Stimulated activated CD8-positive, alpha-beta memory T cell treated with anti-CD3 and anti-CD28 coated beads, Interleukin-15, amount 100 ng/mL, for 4 hours (primary cell): Measurements from ENCODE around the gene PDIA6.

Experiments used
- DNase-seq, 2 donors: peaks; one replicate each; pipeline ENCODE4 v3.0.0-alpha.2; 2020; ENCODE audit warnings: low read depth in 2 of 2

The PDIA6 gene, protein sequence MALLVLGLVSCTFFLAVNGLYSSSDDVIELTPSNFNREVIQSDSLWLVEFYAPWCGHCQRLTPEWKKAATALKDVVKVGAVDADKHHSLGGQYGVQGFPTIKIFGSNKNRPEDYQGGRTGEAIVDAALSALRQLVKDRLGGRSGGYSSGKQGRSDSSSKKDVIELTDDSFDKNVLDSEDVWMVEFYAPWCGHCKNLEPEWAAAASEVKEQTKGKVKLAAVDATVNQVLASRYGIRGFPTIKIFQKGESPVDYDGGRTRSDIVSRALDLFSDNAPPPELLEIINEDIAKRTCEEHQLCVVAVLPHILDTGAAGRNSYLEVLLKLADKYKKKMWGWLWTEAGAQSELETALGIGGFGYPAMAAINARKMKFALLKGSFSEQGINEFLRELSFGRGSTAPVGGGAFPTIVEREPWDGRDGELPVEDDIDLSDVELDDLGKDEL

GRCh38 chr2:10812362-10813162 lies at the start of gene PDIA6:
Gene PDIA6, minus strand, starts transcription at chr2:10812785. Its CDS starts 89 bp downstream, at chr2:10812696.
- DNase-seq = peak; percentile 89 to 90

- DNase-seq = no peak
Observed at GRCh38 chr2:10862330-10862729, 49.7 kb upstream of the PDIA6 start.

- no peak for DNase-seq
Observed at GRCh38 chr2:10861765-10862164, 49.2 kb upstream of the PDIA6 start.

GRCh38 chr2:10860814-10861325 lies 48.3 kb upstream of the PDIA6 start:
- no peak for DNase-seq

DNA sequence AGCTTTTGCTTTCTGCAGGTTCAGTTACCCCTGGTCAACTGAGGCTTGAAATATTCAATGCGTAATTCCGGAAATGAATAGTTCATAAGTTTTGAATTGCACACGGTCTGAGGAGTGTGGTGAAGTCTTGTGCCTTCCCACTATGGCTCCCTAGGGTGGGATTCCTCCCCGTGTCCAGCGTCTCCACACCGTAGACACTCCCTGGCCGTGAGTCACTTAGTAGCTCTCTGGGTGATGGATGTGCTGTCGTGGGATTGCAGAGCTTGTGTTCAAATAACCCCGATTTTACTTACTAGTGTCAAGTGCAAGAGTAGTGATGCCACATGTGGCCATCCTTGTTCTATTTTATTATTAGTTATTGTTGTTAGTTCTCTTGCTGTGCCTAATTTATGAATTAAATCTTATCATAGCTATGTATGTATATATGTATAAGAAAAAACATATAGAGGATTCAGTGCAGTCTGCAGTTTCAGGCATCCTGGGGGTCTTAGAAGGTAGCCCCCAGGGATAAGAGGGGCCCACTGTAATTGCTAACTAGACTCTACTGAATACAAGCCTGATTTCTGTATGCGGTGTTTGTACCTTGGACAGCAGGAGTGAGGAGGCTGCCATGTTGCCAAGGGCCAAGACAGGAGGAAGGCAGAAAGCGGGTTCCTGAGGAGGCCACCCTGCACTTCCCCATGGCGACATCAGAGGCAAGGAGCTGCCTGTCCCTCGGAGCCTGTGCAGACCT lies 47.7 kb upstream of the PDIA6 start:
- DNase-seq = no peak

DNA sequence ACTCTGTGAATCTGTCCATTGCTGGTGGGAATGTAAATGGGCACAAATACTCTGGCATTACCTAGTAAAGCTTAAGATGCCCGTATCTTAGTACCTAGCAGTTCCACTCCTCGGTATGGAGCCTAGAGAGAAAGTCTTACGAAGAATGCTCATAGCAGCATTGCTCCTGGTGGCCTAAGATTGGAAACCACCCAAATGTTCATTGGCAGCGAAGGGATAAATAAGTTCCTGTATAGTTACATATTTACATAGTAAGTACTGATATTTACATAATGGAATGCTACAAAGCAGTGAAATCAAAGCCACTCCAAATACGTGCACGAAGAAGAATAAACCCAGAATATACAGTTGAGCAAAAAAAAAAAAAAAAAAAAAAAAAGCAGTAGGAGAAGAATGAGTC lies 46.7 kb upstream of the PDIA6 start:
- no peak for DNase-seq

GRCh38 chr2:10848541-10848940 lies 36.0 kb upstream of the PDIA6 start:
- DNase-seq = no peak

DNA sequence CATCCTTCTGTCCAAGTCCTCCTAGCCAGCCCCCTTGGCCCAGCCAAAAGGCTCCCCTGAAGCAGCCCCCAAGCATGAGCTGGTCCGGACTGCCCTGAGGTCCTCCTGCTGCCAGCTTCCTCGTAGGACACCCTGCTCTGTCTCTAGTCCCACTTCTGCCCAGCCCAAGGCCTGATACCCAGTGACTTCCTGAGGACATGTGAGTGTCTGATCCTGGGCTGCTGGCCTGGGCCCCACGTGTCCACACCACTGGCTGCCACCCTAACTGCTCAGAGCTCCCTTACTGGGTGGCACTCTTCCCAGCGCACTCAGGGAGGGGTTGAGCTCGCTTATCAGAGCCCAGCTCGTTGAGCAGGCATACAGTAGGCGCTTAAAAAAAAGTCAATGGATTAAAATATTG lies 34.4 kb upstream of the PDIA6 start:
- no peak for DNase-seq

DNA sequence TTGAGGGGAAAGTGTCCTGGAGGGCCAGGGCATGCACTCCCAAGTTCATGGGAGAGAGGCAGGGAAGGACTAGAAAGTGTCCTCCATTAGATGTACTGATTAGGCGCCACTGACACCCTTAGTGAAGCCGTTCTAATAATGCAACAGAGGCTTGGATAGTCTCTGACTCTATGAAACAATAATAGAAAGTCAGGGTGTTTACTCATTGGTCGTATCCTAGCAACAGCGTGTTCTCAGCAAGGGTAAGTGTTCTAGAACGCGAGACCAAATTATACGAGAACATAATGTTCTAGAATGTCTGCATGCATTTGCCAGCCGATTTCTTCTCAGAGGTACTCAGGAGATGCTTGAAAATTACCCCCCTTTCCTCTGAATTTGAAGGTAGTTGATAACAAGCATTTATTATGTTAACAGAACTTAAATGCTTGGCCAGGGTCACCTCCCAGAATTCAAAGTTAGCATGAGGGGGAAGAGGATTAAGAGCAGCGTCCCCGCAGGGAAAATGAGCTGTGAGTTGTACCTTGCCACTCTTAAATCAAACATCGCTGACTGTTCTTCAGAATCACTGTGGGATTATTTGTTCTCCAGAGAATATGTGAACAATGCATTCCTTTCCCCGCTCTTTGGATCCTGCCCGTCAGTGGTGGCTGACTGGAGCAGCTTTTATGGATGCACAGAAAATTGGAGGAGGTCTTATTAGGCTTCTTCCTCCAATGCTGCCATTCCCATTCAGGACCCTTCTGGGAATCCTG lies 33.7 kb upstream of the PDIA6 start:
- DNase-seq = no peak

GRCh38 chr2:10845640-10846039 lies 33.1 kb upstream of the PDIA6 start:
- DNase-seq = no peak

- no peak for DNase-seq
Observed at GRCh38 chr2:10844097-10844496, 31.5 kb upstream of the PDIA6 start.

DNA sequence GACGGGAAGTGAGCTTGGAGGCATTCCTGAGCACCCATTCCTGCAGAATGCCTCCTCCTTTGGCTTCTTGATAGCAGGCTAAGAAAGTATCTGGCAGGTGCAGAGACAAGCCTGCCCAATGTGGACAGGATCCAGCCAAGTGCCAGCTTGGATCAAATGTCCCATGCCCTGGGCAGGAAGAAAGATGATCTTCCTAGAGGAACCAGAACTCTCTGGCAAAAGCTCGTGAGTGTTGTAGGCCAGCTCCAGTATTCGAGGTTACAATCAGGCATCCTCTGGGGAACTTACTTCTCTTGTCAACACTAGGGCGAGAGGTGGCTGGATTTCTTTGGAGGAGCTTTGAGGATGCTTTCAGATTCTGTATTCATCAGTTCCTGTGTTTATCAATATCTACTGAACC lies 29.9 kb upstream of the PDIA6 start:
- DNase-seq = no peak

DNA sequence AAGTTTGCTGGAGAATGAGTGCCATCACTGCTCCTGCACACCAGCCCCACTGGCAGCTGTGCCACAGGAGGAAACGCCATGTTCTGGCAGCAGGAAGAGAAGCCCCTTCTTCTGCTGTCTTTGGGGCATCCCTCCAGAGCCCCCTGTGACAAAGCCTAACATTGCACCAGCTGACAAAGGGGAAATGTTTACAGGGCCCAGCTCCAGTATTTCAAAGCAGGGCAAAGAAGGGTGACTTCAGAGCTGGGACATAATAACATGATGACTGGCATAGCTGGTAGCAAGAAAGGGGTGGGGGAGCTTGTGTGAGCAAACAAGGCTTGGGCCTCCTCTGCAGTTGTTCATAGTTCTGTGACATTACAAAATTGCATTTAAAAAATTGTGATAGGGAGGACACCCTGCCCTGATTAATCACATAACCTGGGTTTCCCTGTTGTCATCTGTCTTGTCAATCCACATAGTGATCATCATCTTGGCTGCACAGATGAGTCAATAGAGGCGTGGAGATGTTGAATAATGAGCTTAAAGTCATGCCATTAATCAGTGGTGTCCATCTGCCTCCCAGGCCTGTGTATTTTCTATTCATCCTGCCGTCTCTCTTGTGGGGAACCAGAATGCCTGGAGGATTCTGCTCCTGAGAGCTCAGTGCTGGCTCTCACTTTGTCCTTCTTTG lies 29.1 kb upstream of the PDIA6 start:
- no peak for DNase-seq

GRCh38 chr2:10839813-10840212 lies 27.2 kb upstream of the PDIA6 start:
- no peak for DNase-seq

GRCh38 chr2:10838734-10839133 lies 26.1 kb upstream of the PDIA6 start:
- no peak for DNase-seq

DNA sequence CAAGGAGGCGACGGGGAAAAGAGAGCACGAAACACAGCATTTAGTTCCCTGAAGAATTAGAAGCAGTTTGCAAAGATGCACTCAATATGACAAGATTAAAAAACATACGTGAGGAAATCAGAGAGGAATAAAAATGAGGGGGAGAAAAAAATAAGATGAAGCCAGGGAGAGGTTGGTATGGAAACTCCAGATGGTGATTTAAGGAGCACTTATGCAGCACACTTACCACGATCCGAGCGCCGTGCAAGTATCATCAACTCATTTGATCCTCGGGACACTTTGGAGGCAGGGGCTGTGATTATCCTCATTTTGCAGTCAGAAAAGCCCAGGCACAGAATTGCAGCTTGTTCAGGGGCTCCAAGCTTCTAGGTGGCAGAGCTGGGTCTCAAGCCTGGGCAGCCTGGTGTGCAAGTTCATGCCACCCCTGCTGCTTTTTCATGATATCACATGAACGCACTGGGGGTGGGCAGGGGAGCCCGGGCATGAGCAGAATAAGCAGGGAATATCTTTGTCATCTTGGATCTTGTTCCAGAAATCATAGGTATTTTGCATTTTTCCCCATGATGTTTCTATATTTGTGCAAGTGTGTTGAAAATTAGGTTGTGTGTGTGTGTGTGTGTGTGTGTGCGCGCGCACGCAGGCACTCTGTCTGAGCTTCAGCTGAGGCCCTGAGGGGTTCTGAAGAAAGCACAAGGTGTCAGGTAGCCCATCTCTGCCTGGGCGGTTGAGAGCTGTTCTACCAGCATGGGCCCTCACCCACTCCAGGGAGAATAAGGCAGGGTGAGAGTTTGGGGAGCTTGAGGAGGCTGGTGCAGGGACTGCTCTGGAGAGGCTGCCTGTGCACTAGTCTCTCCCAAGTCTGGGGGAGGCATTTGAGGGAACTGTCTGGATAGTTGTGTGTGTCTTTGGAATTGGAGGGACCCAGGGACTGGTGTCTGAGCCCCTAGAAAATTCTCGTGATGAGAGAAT lies 25.0 kb upstream of the PDIA6 start:
- DNase-seq = no peak

- peak; percentile 37 for DNase-seq
Observed at GRCh38 chr2:10835052-10835970, 22.7 kb upstream of the PDIA6 start.

GRCh38 chr2:10834068-10834655 lies 21.6 kb upstream of the PDIA6 start:
- DNase-seq = no peak
